Measurements from ENCODE around the gene LRRN3. TPM values are rescaled to one million over a fixed set of nuclear protein-coding genes. Genes with fewer than 3 reads are reported as not detected.

LRRN3 gene
- total RNA-seq, 1 donor from 2014 or later, result 6.3 TPM

- no peak for TF ChIP-seq CTCF (IDR thresholded peaks at IDR 0.05; ENCODE audit: partially characterized antibody, unreplicated experiment)
- DNase-seq, result no peak
These were observed 34.6 kb upstream of the LRRN3 start for GRCh38 chr7:111056371-111056770.

DNA sequence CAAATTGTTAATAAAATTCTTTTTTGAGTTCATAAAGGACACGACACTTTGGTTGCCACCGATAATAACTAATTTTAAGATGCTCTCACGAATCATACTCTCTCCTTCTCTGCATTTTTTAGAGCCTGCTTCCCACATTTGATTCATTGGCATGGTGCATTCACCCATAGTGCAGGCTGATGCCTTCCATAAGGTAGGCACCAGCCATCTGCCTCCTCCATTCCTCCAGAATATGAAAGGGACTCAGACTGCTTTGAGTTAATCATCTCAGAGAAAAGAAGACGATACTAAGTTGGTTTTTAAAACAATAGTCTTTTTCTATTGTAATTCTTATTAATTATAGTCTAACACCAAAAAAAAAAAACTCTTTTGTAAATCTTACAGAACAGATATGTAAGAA lies 33.9 kb upstream of the LRRN3 start:
- H3K9me3 Mint-ChIP-seq (ENCODE audit: unreplicated experiment), result no peaks in the 10 kb centered on the region
- no peak for TF ChIP-seq CTCF (IDR thresholded peaks at IDR 0.05; ENCODE audit: partially characterized antibody, unreplicated experiment)
- no peaks in the 10 kb centered on the region for H3K4me1 Mint-ChIP-seq (ENCODE audit: low read depth, unreplicated experiment)
- DNase-seq, result no peak
- H3K27ac Mint-ChIP-seq (ENCODE audit: unreplicated experiment), result no peak overlapping the region
- no peaks in the 10 kb centered on the region for H3K27me3 Mint-ChIP-seq (ENCODE audit: unreplicated experiment)
- H3K36me3 Mint-ChIP-seq (ENCODE audit: unreplicated experiment), result peaks cover 6% of the 10 kb centered on the region
- H3K4me3 Mint-ChIP-seq (ENCODE audit: unreplicated experiment), result no peak overlapping the region

More at GRCh38 chr7:111056371-111056770, 34.6 kb upstream of the LRRN3 start:
- Mint-ChIP-seq H3K27ac (ENCODE audit: unreplicated experiment) (no peak overlapping the region), H3K4me3 (ENCODE audit: unreplicated experiment) (no peak overlapping the region), H3K4me1 (ENCODE audit: low read depth, unreplicated experiment) (no peaks in the 10 kb centered on the region), H3K27me3 (ENCODE audit: unreplicated experiment) (no peaks in the 10 kb centered on the region), H3K9me3 (ENCODE audit: unreplicated experiment) (no peaks in the 10 kb centered on the region), H3K36me3 (ENCODE audit: unreplicated experiment) (no peaks in the 10 kb centered on the region)

- no peak for DNase-seq
- peaks cover 25% of the 10 kb centered on the region for H3K36me3 Mint-ChIP-seq (ENCODE audit: unreplicated experiment)
- no peak overlapping the region for H3K4me3 Mint-ChIP-seq (ENCODE audit: unreplicated experiment)
- no peaks in the 10 kb centered on the region for H3K4me1 Mint-ChIP-seq (ENCODE audit: low read depth, unreplicated experiment)
- H3K9me3 Mint-ChIP-seq (ENCODE audit: unreplicated experiment), result peaks cover 6% of the 10 kb centered on the region
- H3K27me3 Mint-ChIP-seq (ENCODE audit: unreplicated experiment), result peaks cover 1% of the 10 kb centered on the region
- H3K27ac Mint-ChIP-seq (ENCODE audit: unreplicated experiment), result no peak overlapping the region
- TF ChIP-seq CTCF (IDR thresholded peaks at IDR 0.05; ENCODE audit: partially characterized antibody, unreplicated experiment), result no peak
These were observed 31.1 kb upstream of the LRRN3 start for GRCh38 chr7:111059833-111060232.

DNA sequence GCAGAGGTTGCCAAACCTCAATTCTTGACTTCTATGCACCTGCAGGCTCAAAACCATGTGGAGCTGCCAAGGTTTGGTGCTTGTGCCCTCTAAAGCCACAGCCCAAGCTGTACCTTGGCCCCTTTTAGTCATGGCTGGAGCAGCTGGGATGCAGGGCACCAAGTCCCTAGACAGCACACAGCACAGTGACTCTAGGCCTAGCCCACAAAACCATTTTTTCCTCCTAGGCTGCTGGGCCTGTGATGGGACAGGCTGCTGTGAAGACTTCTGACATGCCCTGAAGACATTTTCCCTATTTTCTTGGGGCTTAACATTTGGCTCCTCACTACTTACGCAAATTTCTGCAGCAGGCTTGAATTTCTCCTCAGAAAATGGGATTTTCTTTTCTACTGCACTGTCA lies 27.8 kb upstream of the LRRN3 start:
- peaks cover 25% of the 10 kb centered on the region for H3K36me3 Mint-ChIP-seq (ENCODE audit: unreplicated experiment)
- H3K4me3 Mint-ChIP-seq (ENCODE audit: unreplicated experiment), result no peak overlapping the region
- DNase-seq, result no peak
- no peak overlapping the region for H3K27ac Mint-ChIP-seq (ENCODE audit: unreplicated experiment)
- peaks cover 1% of the 10 kb centered on the region for H3K27me3 Mint-ChIP-seq (ENCODE audit: unreplicated experiment)
- TF ChIP-seq CTCF (IDR thresholded peaks at IDR 0.05; ENCODE audit: partially characterized antibody, unreplicated experiment), result no peak
- peaks cover 6% of the 10 kb centered on the region for H3K9me3 Mint-ChIP-seq (ENCODE audit: unreplicated experiment)
- H3K4me1 Mint-ChIP-seq (ENCODE audit: low read depth, unreplicated experiment), result no peaks in the 10 kb centered on the region

GRCh38 chr7:111067251-111067650 lies 23.7 kb upstream of the LRRN3 start:
- Mint-ChIP-seq H3K4me3 (ENCODE audit: unreplicated experiment) (no peak overlapping the region), H3K36me3 (ENCODE audit: unreplicated experiment) (peaks cover 17% of the 10 kb centered on the region), H3K9me3 (ENCODE audit: unreplicated experiment) (peaks cover 6% of the 10 kb centered on the region), H3K27me3 (ENCODE audit: unreplicated experiment) (peaks cover 1% of the 10 kb centered on the region), H3K27ac (ENCODE audit: unreplicated experiment) (no peak overlapping the region), H3K4me1 (ENCODE audit: low read depth, unreplicated experiment) (no peaks in the 10 kb centered on the region)
- TF ChIP-seq CTCF (IDR thresholded peaks at IDR 0.05; ENCODE audit: partially characterized antibody, unreplicated experiment), result no peak
- DNase-seq, result no peak

All from glutamatergic neuron (in vitro differentiated cells).